ENCODE data around the gene UTP25.

- no peak for TF ChIP-seq CTCF (IDR thresholded peaks at IDR 0.05; ENCODE audit: low read depth, low read length)
- no peak for TF ChIP-seq EZH2phosphoT487 (IDR thresholded peaks at IDR 0.05; ENCODE audit: low read depth)
Observed at GRCh38 chr1:209863766-209864485, 36.2 kb downstream of the UTP25 start.
